Skeletal muscle tissue (tissue), 1 donor: ENCODE results near the gene SPTA1. TPM values are rescaled to one million over a fixed set of nuclear protein-coding genes. Genes with fewer than 3 reads are reported as not detected.

Experiments
- total RNA-seq: library from RNA; depleted of rRNA; stranded (reverse); fragments of >200 nt; gene quantifications from one replicate; pipeline ENCODE4 v1.2.3, GENCODE V29; 2014

Gene SPTA1
- total RNA-seq, 1 donor from 2014 or later: 4.7 TPM

Other genes with a start within 250 kb of the SPTA1 start
- gene OR10K1, start 224.9 kb downstream of the SPTA1 start, total RNA-seq: not detected
- not detected for gene OR10R2, start 214.5 kb downstream of the SPTA1 start, total RNA-seq
- gene OR6Y1, start 132.3 kb downstream of the SPTA1 start, total RNA-seq: not detected
- gene OR6P1, start 116.1 kb downstream of the SPTA1 start, total RNA-seq: not detected
- gene OR10X1, start 106.8 kb downstream of the SPTA1 start, total RNA-seq: not detected
- not detected for gene OR10Z1, start 81.4 kb downstream of the SPTA1 start, total RNA-seq
- not detected for gene OR6K2, start 13.9 kb upstream of the SPTA1 start, total RNA-seq
- gene OR6K3, start 34.0 kb upstream of the SPTA1 start, total RNA-seq: not detected
- gene OR6K6, start 68.0 kb upstream of the SPTA1 start, total RNA-seq: not detected
- gene OR6N1, start 85.5 kb upstream of the SPTA1 start, total RNA-seq: not detected
- gene OR6N2, start 94.5 kb upstream of the SPTA1 start, total RNA-seq: not detected
- 4.7 TPM for gene MNDA, start 144.6 kb upstream of the SPTA1 start, total RNA-seq
- gene PYHIN1, start 244.8 kb upstream of the SPTA1 start, total RNA-seq: not detected